SHP77 (cell line): ENCODE measurements around the gene PLEKHS1.
"Not testable (repeated sequence)": the region's sequence is repeated elsewhere in the genome, so short reads cannot be mapped to it uniquely, and the experiment has no call there.

Source experiments
- DNase-seq, 2 experiments: peaks; one replicate each; lab custom pipeline; 2025; lab: John Stamatoyannopoulos, UW

The PLEKHS1 gene

GRCh38 chr10:113740850-113741249 is 10.6 kb upstream of the PLEKHS1 start:
- DNase-seq = no peak

- no peak for DNase-seq
These were observed 9.0 kb upstream of the PLEKHS1 start for GRCh38 chr10:113742466-113742865.

- DNase-seq = no peak
These were observed 7.9 kb upstream of the PLEKHS1 start for GRCh38 chr10:113743594-113743993.

DNA sequence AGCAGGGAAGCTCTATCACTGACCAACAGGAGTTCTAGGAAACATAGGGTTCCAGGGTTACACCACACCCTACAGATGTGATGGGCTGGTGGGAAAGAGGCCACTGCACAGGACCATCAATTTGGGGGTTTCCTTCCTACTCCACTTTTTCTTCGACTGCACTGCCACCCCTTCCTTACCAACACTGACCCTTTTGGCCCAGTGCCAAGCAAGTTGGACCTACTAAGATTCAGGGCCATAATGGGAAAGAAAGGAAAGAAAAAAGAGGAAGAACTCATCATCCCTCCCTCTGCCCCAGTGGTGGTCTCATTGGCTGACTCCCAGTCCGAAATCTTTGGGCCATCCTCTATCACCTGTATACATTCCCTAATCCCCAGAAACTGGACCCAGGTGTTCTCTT is 6.1 kb upstream of the PLEKHS1 start:
- DNase-seq = no peak

DNA sequence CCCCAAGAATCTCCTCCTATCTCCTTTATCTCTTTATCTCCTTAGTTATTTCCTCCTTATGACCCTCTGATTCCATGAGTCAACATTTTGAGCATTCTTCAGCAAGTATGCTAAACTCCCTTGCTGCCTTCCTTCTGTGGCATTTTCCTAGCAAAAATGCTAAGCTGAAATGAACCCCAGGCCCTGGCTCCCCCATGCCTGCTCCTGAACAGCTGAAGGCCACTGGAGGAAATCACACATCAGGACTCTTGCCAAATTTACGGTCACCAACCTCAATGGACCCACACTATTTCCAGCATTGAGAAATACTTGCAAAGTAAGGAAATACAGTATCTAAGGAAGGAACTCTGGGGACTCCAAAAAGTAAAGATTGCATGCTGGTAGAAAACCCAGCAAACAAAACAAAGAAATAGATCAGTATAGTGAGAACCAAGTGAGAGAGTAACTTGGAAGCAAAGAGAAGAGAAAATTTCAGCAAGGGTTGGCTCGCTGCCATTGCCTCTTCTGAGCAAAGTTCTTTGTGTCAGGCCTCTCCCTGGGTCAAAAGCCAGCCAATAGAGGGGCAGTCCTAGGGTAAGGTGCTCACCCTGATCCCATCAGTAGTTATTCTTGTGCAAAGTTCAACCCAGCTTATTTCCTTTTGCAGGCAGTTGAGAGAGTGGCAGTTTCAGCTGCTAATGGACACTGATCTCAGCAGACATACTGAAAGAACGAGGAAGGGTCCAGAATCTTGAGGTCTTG is 5.1 kb upstream of the PLEKHS1 start:
- DNase-seq = no peak

DNA sequence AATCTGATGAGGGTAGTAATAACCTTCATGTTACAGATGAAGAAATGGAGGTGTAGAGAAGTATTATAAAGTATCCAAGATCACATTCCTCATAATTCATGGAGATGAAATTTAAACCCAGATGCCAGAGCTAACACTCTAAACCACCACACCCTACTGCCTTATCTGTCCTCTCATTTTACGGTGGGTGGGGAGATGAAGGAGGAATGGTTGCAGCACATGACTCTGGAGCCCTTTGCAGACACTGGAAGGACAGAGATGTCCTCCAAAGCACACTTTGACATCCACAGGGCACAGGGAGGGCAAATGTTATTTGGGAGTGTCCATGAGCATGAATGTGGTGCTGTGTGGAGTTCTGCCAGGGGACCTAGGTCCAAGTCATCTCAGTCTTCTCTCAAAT is 1.1 kb downstream of the PLEKHS1 start:
- no peak for DNase-seq

DNA sequence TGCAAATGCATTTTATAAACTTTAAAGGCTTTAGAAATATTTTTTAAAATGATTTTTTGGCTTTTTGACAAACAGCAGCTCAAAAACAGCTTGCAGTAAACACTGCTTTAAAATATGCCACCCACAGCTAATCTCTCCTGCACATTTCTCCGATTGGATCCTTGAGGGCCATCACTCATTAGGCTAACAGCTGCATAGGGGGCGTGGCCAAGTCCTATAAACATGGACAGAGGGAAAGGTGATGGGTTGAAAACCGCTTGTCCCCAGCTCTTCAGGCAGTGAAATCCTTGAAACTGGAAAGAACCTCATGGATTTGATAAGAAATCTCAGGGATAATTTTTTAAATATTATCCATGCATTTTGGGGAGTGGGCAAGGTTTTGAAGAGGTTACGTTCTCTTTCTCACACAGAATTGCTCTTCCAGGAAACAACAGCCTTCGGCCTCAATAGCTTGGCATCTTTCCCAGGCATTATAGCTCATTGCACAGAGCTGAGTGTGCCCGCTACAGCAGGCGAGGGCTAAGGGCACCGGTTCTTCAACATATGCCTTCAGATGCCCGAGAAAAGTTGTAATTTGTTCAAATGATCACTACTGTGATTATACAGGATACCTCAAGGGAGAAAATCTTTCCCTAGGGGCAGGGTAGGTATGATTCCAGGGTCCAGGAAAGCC is 1.7 kb downstream of the PLEKHS1 start:
- DNase-seq = peak; percentile 38 to 57

DNA sequence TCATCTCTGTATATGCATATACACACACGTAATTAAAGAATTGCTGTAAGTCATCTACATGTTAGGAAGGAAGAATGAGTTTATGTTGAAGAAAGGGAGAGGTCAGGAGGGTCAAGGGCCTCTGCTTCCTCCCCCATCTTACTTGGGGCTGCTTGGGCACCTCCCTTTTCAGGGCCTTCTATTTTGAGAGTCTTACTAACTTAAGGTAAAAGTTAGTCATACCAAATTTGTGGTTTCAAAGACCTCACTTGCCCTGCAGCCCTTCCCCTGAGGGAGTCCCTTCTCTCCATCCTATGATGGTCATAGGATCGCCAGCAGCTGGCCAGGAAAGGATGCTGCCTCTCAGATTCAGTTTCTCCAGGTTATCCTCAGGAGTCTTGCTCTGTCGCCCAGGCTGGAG is 2.6 kb downstream of the PLEKHS1 start:
- DNase-seq = no peak

DNA sequence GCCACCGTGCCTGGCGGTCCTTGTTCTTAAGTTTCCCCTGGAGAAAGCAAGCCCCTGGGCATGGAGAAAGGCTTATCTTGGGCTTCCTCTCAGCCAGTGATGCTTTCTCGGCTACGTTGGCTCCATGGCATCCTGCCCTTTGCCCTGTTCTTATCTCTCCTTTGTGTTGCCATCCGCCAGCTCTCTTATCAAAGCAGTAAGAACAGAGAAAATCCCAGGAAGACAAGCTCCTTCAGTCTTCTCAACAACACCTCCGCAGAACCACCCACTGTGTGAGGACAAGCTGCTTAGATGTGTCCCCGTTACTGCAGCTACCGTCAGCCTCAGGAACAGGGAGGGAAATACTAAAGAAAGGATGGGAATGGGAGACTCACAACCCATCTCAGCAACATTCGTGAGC is 3.3 kb downstream of the PLEKHS1 start:
- DNase-seq = no peak

GRCh38 chr10:113756940-113757543 is 5.6 kb downstream of the PLEKHS1 start:
- DNase-seq = no peak

DNA sequence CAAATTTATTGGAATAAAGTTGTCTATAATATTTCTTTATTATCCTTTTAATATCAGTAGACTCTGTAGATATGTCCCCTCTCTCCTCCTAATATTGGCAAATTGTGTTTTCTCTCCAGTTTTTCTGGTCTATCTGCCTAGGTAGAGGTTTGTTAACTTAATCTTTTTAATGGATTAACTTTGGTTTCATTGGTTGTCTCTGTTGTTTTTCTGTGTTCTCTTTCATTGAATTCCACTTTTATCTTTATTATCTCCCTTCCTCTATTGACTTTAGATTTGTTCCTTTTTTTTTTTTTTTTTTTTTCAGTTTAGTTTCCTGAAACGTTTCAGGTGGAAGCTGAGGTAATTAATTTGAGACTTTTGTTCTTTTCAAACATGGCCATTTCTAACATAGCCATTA is 10.6 kb downstream of the PLEKHS1 start:
- no peak for DNase-seq

GRCh38 chr10:113764582-113764981 is 13.1 kb downstream of the PLEKHS1 start:
- DNase-seq = no peak

DNA sequence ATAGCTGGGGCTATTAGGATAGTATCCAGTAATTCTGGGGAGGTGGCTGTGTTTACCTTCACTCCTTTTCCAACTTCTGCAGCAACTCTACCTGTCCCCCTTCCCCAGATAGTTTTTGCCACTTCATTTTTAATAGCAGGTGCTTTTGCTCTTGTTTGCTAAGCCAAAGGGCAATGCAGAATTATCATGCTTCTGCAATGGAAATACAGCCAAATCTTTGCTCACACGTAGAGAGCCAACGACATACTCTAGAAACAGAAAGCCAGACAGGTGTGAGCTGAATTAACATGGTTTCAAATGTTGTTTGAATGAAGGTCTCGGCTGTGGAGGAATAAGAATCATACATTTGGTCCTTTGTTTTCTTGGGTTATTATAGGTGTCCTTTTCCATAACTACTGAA is 14.4 kb downstream of the PLEKHS1 start:
- DNase-seq = no peak

DNA sequence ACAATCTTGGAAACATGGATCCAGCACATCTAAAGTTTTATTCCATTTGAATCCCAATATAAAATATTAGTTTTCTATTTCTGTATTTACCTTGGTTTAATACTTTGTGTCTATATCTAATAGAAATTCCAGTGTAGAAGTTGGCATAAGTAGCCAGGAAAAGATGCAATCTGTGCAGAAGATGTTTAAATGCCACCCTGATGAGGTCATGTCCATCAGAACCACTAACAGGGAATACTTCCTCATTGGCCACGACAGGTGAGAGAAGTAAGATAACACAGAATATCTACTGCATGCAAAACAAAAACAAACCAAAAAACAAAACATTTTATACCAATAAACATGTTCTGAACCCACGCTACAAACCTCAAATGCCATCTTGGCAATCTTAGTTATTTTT is 15.7 kb downstream of the PLEKHS1 start:
- no peak for DNase-seq

DNA sequence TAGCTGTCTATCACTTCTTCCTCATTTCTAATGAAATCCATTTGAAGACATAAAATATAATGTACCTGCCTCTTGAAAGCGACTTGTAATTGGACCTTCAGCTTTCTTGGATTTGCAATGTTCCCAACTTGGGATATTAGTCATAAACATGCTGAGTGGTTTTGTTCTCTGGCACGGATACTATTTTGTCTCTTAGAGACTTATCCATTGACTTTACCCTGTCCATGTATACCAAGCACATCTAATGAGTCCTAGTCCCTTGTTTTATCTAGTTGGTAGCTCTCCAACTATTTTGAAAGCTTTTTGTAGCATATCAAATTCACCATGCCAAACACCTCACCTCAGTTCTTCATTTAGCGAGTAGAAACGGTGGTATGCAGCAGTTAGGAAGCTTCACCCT is 18.9 kb downstream of the PLEKHS1 start:
- DNase-seq = no peak

- not testable (repeated sequence) for DNase-seq
These were observed 19.6 kb downstream of the PLEKHS1 start for GRCh38 chr10:113771131-113771530.

DNA sequence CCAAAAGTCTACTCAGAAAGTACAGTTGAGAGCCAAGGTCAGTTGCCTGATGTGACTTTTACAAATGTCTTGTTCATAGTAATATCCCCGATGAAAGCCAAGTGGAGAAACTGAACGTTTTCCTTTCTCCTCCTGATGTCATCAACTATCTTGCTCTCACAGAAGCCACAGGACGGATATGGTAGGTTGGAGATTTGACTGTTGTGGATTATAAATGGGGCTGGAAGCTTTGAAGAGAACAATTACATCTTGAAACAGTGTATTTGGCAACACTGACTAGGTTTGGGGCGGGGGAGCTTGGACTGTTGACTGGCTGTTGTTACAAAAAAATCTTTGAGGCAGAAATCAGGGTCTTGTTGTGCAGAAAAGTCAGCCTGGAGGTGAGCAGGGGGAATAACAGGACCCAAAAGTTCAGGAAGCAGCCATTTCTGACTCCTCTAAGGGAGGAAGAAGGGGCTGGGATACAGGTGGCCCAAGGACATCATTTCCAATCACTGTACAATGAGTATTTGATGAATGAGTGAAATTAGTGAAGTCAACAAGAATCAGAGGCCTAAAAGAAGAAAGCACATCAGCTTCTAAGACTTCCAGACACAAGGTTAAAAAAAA is 24.3 kb downstream of the PLEKHS1 start:
- no peak for DNase-seq

DNA sequence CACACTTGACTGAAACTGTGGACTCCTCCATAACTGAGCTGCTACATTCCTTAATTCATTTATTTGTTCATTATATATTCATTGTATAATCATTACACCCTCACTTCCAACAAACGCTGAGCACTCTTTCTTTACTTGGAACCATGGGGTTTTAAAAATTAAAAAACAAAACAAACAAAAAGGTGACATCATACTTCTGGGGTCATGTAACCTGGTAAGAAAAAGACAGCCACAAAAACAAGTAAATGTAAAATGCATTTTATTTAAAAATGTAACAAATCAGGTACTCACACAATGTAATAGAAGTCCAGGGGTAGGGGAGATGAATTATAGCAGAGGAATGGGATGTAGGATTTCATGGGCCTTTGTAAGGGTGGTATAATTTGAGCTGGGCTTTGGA is 25.1 kb downstream of the PLEKHS1 start:
- DNase-seq = no peak

- no peak for DNase-seq
These were observed 29.3 kb downstream of the PLEKHS1 start for GRCh38 chr10:113780681-113781250.

DNA sequence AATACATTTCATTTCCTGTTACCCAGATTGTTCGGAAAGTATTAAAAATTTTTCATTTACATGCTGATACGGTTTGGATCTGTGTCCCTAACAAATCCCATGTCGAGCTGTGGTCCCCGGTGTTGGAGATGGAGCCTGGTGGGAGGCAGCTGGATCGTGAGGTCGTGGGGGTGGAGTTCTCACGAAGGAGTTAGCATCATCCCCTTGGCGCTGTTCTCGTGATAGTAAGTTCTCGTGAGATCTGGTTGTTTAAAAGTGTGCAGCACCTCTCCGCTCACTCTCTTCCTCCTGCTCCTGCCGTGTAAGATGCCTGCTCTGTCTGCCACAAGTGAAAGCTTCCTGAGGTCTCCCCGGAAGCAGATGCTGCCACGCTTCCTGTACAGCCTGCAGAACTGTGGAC is 30.9 kb downstream of the PLEKHS1 start:
- DNase-seq = no peak

- no peak for DNase-seq
These were observed 31.7 kb downstream of the PLEKHS1 start for GRCh38 chr10:113782986-113783704.

DNA sequence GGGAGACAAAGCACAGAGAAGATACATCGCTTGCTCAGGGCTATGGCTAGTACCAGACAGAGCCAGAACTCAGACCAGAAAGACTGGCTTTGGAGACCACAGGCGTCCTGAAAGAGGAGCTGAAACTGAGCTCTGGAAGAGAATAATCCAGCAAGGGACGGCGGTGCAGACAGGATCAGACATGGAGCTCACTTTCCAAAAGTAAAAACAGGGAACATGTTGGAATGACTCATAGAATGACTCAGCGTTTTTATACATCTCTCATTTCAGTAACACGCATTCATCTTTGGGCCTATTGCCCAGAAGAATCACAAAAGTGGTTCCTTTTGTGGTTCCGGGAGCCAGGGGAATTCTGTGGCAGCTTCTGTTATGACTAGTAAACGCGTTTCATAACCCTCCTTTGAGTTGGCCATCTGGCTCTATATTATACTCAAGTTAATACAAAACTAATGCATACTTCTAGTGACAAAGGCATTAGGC is 37.2 kb downstream of the PLEKHS1 start:
- DNase-seq = no peak
